LNCaP clone FGC (cell line): Measurements from ENCODE around the gene DUSP3.
"Not testable (repeated sequence)": the region's sequence is repeated elsewhere in the genome, so short reads cannot be mapped to it uniquely, and the experiment has no call there.

Source experiments
- DNase-seq: peaks from one replicate; pipeline ENCODE4 v3.0.0-alpha.2; 2011; ENCODE audit warnings: low read depth
- H3K4me3 ChIP-seq: 2 replicates; pipeline ENCODE4 v1.5.1; 2011; ENCODE audit warnings: mild to moderate bottlenecking, low read depth, low read length, control low read depth
- CTCF ChIP-seq: IDR thresholded peaks from 2 replicates; pipeline ENCODE4 v1.5.1; 2012; ENCODE audit warnings: mild to moderate bottlenecking; ENCODE audit not compliant: control insufficient read depth, insufficient read depth; ENCODE audit errors: extremely low read depth

The DUSP3 gene

DNA sequence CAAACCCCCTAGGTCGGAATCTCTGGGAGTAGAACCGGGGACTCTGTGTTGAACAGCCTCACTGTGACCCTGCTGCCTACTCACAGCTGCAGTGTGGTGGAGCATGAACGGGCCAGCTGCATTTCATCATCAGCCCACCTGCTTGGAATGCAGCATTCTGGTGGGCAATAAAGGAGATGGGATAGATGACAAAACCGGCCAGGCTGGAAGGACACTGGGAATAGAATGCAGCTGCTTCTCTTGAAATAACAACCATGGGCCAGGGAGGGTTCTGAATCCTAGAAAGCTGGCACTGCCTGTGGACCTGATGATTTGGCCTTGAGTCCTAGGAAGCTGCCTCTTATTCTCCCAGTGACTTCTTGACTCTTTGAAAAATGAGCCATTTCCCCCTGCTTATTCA lies 25.0 kb upstream of the DUSP3 start:
- H3K4me3 ChIP-seq, result no peak overlapping the region
- TF ChIP-seq CTCF, result no peak
- no peak for DNase-seq

DNA sequence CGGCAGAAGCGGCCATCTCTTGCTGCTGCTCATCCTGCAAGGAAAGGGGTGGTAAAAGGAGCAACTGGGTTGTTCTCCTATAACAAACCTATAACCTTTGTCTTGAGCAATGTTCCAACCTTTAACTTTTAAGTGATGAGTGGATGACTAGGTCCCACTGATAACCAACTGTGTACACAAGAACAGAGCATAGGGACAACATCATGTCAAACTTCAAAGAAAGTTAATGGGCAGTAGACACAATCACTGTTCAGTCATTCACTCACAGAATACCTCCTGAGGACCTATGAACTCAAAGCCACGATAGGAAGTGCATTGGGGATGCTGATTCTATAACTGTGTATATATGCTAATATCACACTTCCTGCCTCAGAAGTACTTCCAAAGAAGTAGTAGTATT lies 23.1 kb upstream of the DUSP3 start:
- DNase-seq, result no peak
- TF ChIP-seq CTCF, result no peak
- no peak overlapping the region for H3K4me3 ChIP-seq

GRCh38 chr17:43800736-43801135 lies 22.0 kb upstream of the DUSP3 start:
- no peak for DNase-seq
- no peak overlapping the region for H3K4me3 ChIP-seq

DNA sequence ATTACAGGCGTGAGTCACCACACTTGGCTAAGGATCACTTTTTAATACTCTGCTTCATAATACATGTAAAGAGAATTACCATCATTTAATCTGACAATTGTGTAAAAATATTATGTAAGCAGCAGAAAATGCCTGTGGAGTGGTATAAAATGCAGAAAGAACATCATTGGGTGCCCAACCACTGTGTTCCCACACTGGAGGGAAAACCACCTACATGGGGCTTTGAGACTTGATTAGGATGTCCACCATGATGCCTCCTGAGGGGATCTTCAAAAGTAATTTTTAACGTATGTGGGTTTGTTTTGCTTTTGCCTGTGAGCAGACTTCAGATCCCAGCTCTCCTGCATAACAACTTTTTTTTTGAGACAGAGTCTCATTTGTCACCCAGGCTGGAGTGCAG lies 20.3 kb upstream of the DUSP3 start:
- TF ChIP-seq CTCF, result no peak
- H3K4me3 ChIP-seq, result no peak overlapping the region
- DNase-seq, result no peak

More at GRCh38 chr17:43800736-43801135, 22.0 kb upstream of the DUSP3 start:
- no peak for TF ChIP-seq CTCF

- DNase-seq, H3K4me3 ChIP-seq: not testable (repeated sequence)
Measured at GRCh38 chr17:43798024-43798423, 19.2 kb upstream of the DUSP3 start.

DNA sequence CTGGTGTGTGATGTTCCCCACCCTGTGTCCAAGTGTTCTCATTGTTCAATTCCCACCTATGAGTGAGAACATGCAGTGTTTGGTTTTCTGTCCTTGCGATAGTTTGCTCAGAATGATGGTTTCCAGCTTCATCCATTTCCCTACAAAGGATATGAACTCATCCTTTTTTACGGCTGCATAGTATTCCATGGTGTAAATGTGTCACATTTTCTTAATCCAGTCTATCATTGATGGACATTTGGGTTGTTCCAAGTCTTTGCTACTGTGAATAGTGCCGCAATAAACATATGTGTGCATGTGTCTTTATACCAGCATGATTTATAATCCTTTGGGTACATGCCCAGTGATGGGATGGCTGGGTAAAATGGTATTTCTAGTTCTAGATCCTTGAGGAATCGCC lies 13.9 kb upstream of the DUSP3 start:
- H3K4me3 ChIP-seq, DNase-seq: not testable (repeated sequence)

GRCh38 chr17:43791589-43791988 lies 12.8 kb upstream of the DUSP3 start:
- H3K4me3 ChIP-seq, result no peak overlapping the region

More at GRCh38 chr17:43791589-43791988, 12.8 kb upstream of the DUSP3 start:
- TF ChIP-seq CTCF, result no peak
- DNase-seq, result peak; percentile 76
